ENCODE data around the gene SLC25A13. TPM values are rescaled to one million over a fixed set of nuclear protein-coding genes. Genes with fewer than 3 reads are reported as not detected.

Gene SLC25A13
- total RNA-seq, 1 experiment from 2014 or later = 71.3 TPM

DNA sequence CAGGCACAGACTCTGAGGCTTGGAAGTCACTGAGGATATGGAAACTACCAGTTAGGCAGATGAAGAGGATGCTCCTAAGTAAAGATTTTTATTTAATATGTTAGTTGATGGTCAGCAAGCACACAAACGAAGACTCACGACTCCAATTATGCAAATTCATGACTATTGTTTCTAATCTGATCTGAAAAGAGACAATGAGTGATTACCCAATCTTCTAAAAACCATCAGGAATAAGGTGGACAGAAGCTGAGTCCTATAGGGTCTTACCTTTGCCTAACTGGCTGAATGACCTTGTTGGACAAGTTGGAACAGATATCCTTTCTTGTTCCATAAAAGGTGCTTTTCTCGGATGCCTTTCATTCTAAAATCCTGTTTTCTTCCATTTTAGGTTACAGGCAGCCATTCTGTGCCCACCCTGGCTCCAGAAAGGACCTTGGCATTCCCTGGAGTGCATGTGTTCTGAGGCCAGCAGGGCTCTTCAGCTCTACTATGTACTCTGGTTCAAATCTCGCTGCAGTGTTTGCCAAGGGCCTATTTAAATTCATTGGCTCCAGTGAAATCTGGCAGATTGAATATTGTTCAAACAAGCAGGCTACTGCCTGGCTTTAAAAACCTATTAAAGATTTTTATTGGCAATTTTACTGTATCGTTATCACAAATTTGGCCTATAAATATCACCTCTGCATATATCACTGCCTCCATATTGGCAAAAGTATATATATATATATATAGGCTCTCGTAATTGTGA is 77.5 kb downstream of the SLC25A13 start:
- no peak for DNase-seq (ENCODE audit: low spot score)

DNA sequence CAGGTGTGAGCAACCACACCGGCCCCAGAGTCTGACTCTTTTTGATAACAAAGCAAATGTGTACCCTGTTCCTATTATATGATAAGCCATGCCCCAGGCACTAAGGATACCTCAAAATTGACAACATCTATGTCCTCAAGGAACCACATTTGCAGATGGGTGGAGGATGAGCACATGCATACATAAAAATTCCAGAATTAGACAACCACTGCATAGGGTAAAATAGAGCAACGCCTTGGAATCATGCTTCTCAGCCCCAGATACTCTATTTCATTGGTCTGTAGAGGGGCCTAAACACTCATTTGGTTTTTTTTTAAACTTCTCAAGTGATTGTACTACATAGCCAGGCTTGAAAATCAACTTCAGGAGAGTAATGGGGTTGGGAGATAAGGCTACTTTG is 78.7 kb downstream of the SLC25A13 start:
- no peak for DNase-seq (ENCODE audit: low spot score)

DNA sequence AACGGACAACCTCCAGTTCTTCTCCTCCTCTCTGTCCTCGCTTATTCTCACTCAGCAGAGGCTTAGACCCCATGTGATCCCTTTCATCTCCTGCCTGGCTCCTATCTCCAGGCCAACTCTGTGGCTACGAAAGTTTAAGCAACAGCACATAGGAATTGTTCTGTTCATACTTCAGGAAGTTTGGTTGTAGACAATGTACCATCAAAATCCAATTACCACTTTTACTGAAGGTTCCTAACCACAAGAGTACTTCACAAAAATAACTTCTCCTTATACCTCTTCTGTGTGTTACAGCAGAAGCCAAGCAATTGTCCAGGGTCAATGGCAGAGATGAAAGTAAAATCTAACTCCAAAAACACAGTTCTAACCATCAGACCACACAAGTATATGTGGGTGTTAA is 80.0 kb downstream of the SLC25A13 start:
- no peak for DNase-seq (ENCODE audit: low spot score)

DNA sequence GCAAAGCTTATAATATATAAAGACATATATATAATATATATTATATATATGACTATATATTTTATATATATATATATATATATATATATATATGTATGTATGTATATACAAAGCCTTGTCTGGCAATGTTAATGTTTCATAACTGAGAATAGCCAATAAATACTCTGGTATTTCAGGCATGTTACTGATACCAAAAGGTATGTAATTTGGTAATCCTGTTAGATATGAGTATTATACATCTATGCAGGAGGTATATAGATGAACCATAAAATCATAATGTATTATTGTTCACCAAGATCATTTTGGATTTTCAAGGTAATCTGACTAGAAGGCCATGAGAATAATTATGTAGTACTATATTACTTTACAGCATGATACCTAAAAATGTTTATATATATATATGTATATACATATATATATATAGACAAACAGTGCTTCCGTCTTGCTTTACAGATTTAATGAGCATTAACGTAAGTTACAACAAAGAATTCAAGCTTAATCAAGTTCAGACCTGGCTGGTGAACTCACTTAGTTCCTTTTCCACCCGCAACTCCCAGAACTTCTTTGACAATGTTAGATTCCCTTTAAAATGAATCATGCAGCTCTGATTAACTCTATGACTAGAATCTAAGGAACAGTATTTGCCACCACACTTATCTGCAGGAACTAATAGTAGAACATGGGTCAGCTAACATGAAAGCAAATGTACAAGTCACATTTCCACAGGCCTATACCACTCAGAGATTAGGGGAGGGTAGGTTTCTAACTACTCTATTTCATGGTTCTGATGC is 82.7 kb downstream of the SLC25A13 start:
- DNase-seq (ENCODE audit: low spot score) = no peak

DNA sequence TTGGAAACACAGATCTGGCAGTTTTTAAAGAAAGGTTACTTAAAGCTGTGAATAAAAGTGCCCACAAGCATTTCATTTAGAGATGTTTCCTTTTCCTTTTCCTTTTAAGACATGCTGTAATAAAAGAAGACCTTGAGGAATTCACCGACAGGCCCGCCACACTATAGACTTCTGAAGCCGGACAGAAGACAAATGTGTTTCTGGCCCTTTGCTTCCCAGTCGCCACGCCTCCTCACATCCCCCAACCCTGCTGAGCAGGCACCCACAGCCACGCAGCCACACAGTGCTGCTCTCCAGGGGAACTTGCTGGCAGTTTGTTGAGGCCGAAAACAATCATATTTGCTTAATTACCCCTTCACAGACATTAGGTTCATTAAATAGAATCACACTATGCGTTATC is 83.4 kb downstream of the SLC25A13 start:
- no peak for DNase-seq (ENCODE audit: low spot score)

DNA sequence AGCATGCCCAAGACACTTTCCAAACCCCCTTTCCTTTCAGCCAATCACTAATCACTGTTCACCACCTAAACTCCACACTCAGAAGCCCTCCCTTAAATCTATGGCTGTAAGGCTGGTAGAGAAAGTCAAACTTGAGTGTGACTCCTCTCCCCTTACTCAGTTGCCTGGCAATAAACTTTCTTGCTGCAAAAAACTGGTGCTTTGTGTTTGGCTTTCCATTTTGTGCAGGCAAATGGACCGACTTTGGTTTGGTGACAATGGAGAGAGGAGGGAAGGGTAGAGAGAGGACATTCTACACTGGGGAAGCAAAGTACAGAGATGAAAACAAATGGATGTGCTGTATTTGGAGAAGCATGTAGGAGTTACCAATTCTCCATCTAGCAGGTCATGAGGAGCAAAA is 84.9 kb downstream of the SLC25A13 start:
- no peak for DNase-seq (ENCODE audit: low spot score)

DNA sequence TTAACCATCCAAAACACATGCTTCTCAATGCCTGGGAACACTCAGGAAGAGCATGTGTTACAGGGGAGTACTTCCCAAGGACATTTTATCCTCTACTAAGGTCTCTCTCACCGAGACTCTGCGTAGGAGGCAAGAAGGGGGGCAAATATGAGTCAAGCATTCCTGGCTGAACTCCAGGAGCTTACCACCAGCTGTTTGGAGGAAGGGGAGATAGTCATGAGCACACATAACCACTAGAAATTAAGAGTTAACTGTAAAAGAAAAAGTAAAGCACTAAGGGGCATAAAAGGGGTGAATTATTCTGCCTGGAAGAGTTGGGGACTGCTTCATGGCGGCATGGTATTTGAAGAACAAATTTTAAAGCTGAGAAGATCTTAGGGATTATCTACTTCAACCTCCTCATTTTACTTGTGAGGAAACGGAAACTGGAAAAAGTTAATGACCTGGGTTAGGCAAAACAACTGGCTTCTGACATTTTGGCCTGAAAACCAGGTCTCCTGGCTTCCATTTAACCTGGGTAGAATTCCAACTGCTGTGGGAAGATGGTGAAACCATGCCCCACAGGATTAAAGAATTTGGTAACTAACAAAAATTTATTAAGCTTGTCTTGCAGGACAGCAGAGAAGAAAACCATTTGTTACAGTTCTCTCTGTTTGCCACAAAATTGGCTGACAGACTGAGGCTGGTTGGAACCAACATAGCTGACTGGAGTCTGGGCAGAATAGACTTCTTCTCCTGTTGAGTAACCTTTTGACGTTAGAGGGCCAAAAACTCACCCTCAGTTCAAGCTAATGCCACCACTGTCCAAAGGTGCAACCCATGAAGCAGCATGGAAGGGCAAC is 85.5 kb downstream of the SLC25A13 start:
- peak; percentile 51 for DNase-seq (ENCODE audit: low spot score)

DNA sequence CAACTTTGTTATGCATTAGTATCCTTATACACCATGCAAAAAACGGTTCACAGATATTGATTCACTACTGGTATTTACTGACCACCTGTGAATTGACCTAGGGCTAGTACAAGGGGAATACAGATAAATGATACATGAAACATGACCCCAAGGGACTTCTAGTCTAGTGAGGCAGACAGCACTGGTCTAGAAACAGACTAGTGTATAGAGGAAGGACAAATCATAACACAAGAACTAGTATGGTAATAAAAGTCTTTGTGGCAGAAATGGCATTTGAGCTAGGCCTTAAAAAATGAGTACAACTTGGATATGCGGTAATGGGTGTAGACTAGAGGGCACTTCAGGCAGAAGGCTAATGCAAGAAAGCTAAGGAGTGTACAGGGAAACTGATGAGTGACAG is 86.6 kb downstream of the SLC25A13 start:
- DNase-seq (ENCODE audit: low spot score) = no peak

DNA sequence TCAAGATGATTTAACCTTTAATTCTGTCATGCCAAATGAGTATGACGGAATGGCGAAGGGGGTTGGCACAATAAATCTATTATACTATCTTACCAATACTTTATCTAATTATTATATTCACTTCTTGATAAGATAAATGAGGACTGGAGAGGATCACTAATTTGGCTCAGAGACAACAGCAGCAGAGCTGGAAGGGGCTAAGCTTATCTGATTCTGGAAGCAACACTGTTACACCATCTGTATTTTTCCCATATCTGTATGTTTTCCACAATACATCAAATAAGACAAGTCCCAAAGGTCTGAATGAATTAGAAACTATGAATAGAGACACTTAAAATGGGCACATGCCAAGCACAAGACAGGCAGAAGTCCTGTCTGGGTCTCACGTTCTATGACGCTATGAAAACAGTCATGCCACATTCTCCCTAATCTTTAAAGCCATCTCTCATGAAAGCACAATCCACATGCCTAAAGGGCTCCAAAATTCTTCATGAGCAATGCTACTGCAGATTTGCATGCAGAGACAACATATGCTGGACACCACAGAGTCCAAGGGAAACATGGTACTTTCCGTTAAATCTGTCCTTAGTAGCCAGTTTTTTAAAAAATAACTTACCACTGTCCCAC is 88.3 kb downstream of the SLC25A13 start:
- no peak for DNase-seq (ENCODE audit: low spot score)

DNA sequence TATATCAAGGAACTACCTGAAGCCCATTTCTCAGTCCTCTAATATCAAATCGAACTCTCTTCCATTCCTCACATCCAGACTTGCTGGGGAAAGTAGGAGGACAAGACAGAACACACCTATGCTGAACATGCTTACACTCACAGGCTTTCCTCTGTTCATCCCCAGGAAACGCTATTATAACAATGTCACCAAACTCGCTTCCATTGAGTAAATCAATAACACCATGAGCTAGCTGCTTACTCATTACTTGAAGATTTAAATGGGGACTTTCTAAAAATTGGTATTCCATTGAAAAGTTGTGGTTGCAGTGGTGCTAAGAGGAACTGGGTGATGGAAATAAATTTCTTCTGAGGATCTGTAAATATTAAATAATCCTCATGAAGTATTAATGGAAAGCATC is 88.8 kb downstream of the SLC25A13 start:
- no peak for DNase-seq (ENCODE audit: low spot score)

DNA sequence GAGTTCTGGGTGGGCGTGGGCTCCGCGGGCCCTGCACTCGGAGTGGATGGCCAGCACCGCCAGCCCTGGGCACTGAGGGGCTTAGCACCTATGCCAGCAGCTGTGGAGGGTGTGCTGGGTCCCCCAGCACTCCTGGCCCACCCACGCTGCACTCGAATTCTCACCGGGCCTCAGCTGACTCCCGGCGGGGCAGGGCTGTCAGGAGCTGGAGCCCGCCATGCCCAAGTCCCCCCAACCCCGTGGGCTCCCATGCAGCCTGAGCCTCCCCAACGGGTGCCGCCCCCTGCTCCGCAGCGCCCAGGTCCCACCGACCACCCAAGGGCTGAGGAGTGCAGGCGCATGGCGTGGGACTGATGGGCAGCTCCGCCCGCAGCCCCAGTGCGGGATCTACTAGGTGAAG is 93.1 kb downstream of the SLC25A13 start:
- no peak for DNase-seq (ENCODE audit: low spot score)

DNA sequence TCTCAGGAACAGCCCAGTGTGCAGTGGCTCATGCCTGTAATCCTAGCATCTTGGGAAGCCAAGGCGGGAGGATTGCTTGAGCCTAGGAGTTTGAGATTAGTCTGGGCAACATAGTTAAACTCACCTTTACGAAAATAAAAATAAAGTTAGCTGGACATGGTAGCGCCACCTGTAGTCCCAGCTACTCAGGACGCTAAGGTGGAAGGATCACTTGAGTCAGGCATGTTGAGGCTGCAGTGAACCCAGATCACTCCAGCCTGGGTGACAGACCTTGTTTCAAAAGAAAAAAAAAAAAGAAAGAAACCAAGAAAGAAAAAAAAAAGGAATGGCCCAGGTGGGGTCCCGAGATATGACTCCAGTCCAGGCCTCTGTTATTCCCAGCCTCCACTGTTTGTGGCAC is 96.6 kb downstream of the SLC25A13 start:
- DNase-seq (ENCODE audit: low spot score) = no peak

DNA sequence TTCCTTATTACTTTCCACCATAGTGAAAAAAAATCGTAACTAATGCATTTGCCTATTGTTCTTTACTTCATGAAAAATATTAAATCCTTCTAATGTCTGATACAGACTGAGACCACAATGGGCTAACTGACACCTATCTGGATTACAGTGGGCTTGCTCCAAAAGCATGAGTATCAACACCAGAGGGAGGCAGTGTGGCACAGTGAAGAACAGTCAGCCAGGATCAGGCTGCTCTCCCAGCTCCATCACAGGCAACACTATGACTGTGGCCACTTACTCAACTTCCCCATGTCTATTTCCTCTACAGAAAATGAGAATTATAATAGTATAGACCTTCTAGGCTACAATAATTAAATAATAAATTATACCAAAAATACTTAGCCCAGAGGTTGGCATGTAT is 97.2 kb downstream of the SLC25A13 start:
- DNase-seq (ENCODE audit: low spot score) = no peak

DNA sequence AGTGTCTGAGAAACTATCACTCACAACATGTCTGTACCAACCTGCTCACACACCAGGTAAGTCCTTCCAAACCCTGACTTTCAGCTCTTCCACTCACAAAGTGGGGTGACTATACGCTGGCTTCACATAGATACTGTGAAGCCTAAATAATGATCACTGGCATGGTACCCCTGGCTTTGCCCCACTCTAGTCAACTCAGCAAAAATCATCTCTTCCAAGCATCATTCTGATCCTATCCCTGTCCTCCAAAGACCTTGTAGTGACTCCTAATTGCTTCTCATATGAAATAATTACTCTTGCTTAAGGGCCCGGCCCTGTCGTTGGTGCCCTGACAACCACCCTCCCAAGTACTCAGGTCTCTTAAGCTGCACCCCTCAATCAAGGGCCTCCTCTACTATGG is 97.8 kb downstream of the SLC25A13 start:
- no peak for DNase-seq (ENCODE audit: low spot score)

DNA sequence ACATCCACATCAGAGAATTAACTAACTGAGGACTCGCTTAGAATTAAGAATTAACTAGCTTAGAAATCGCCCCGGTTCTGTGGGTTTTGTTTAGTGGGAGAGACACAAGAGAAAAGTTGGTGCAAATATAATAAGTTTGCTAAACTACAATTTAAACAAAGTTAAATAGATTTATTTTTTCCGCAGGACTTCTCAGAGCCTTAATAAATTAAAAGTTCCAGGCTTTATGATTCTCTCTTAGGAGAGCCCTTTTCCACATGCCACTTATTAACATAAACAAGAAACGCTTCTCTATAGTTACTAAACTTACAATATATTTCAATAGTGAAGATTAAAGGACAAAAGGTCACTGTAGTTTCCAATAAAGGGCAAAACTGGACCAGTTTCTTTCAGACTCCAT is 100.0 kb downstream of the SLC25A13 start:
- DNase-seq (ENCODE audit: low spot score) = no peak

DNA sequence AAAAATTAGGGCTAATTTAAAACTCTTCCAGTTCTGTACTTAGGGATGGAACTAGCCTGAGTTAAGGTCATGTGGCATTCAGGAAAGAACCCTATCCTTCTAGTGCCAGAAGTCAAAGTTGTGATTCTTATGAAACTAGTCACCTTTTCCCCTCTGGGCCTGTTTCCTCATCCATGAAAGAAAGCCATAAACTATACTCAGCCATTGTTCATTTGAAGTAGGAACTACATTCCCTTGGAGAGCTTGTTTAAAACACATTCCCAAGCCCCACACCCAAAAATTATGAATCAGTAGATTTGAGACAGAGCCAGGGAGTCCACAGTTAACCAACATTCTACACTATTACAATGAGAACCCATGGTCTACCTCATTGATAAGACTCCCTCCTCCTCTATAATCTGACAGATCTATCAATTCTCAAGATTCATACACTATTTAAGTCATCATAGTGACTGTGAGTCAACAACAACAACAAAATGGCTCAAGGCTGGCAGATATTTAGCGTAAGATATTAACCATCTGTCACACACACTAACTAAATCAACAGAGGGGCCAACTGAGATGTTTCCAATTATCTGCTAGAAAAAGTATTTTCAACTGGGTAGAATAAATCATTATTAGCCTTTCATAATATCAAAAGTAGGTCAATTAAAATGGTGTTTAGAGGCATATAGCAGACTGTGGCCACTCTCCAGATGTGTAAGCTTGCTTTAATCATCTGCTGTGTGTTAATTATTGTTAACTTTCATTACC is 102.3 kb downstream of the SLC25A13 start:
- peak; percentile 24 for DNase-seq (ENCODE audit: low spot score)

DNA sequence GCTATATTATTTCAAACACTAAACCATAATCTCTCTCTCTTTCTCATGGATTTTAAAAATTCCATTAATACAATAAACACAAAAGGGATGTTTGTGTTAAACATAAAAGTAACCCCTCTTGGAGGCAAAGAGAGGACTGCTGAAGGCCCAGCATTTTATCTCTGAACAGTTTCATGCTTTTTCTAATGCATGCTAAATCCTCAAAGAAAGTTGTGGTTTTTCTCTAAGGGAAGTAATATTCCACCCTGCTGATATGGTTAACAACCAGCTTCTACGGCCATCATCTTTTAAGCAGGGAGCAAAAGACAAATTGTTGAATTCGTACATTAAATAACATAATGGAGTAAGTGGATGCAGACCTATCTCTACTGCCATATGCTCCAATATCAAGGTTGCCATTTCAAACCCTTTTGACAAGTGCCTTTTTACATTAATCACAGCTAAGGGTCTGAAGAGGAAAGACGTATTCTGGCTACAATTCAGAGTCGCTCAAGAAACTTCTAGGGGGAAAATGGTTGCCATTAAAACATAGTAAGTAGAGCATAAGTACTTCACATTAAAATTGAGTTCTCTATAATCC is 103.1 kb downstream of the SLC25A13 start:
- DNase-seq (ENCODE audit: low spot score) = no peak

DNA sequence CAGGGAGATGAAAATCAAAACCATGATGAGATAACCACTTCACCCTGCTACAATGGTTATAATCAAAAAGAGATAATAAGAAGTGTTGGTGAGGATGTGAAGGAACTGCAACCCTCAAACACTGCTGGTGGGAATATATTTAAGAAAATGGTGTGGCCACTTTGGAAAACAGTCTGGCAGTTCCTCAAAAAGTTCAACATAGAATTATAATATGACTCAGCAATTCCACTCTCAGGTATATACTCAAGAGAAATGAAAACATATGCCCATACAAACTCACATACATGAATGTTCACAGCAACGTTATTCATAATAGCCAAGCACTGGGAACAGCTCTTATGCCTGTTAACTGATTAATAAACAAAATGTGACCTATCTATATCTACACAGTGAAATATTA is 104.8 kb downstream of the SLC25A13 start:
- DNase-seq (ENCODE audit: low spot score) = no peak

DNA sequence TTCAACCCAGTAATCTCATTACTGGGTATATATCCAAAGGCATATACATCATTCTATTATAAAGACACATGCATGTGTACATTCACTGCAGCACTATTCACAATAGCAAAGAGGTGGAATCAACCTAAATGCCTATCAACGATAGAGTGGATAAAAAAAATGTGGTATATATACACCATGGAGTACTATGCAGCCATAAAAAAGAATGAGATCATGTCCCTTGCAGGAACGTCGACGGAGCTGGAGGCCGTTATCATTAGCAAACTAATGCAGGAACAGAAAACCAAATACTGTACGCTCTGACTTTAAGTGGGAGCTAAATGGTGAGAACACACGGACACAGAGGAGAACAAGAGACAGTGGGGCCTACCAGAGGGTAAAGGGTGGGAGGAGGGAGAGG is 105.5 kb downstream of the SLC25A13 start:
- no peak for DNase-seq (ENCODE audit: low spot score)

DNA sequence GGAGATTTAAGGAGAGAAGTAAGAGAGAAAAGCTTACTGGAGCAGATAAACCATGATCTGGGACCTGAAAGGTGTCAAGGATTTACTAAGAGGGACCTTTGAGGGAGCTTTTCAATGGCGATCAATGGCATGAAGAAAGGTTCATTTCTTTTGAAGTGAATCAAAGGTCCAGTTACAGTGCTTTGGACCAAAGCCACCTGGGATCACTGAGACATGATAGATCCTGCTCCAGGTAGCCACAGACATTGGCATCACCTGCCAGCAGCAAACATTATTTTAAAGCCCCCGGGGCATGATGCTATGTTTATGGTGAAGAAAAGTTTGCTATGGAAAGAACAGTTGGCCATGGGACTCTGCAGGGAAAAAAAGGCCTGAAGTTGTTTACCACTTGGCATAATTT is 109.4 kb downstream of the SLC25A13 start:
- no peak for DNase-seq (ENCODE audit: low spot score)

DNA sequence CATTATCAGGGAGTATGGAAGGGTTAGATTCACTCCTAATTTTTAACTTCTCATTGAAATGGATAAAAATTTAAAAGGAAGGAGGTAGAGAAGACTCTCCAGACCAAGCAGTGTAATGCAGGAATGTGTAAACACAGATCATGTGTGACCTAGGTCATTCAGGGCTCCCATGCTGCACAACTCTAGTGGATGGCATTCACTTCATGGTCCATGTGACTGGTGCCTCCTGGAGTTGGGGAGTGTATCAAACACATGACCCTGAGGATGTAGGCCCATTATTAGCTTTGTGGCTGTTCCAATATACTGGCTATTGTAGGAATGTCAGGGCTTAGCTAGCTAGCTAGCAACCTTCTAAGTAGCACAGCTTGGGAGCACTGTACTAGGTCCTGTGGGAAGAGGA is 109.9 kb downstream of the SLC25A13 start:
- DNase-seq (ENCODE audit: low spot score) = no peak

Measured in A172 (cell line).